ENCODE measurements around the gene CCDC192. TPM values are rescaled to one million over a fixed set of nuclear protein-coding genes. Genes with fewer than 3 reads are reported as not detected.

Gene CCDC192
- total RNA-seq, 4 donors from 2014 or later: 0.35 to 1.3 TPM; not detected in 2

DNA sequence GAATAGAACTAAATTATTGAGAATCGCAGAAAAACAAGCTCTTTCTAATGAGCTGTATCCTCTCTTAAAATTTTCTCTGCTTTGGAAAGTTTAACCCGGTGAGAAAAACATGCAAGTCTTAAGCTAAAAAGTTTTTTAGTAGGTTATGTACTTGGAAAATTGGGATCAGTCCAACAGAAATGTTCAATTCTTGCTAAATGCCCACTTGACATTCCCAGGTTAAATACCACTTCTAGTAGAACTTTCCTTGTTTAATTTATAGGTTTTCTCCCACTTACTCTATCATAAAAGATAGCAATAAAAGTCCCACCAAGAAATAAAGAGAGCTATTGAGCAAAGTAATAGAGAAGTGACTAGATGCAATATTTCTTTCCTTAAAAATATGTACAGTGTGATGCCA, 157.1 kb downstream of the CCDC192 start:
- no peak for TF ChIP-seq POLR2A (IDR thresholded peaks at IDR 0.05)
- TF ChIP-seq, protein P1, sequence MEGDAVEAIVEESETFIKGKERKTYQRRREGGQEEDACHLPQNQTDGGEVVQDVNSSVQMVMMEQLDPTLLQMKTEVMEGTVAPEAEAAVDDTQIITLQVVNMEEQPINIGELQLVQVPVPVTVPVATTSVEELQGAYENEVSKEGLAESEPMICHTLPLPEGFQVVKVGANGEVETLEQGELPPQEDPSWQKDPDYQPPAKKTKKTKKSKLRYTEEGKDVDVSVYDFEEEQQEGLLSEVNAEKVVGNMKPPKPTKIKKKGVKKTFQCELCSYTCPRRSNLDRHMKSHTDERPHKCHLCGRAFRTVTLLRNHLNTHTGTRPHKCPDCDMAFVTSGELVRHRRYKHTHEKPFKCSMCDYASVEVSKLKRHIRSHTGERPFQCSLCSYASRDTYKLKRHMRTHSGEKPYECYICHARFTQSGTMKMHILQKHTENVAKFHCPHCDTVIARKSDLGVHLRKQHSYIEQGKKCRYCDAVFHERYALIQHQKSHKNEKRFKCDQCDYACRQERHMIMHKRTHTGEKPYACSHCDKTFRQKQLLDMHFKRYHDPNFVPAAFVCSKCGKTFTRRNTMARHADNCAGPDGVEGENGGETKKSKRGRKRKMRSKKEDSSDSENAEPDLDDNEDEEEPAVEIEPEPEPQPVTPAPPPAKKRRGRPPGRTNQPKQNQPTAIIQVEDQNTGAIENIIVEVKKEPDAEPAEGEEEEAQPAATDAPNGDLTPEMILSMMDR (IDR thresholded peaks at IDR 0.05): no peak
- intact Hi-C loops (cut with DNase I; ENCODE audit: low total_unique reads): no loop called here
- H3K4me3 ChIP-seq: no peak overlapping the region
- H3K27me3 ChIP-seq: no peaks in the 10 kb centered on the region
- no peaks in the 10 kb centered on the region for H3K9me3 ChIP-seq
- no peak for DNase-seq
- no peaks in the 10 kb centered on the region for H3K36me3 ChIP-seq
- peaks cover 0 to 3% of the 10 kb centered on the region in 2 donors for H3K4me1 ChIP-seq
- H3K27ac ChIP-seq: no peak overlapping the region

DNA sequence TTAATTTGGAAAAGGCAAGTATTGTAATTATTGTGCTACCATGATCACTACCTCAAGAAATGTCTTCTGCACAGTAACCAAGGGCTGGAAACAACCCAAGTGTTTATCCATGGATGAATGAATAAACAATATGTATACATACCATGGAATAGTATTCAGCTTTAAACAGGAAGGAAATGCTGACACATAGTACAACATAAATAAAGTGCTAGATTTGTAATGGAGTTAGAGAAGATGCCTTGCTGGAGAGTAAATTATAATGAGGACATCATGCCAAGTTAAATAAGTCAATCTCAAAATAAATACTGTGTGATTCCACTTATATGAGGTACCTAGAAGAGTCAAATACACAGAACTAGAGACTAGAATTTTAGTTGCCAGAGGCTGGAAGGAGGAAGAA, 160.0 kb downstream of the CCDC192 start:
- intact Hi-C loops (cut with DNase I; ENCODE audit: low total_unique reads): no loop called here
- no peaks in the 10 kb centered on the region for H3K36me3 ChIP-seq
- no peak overlapping the region for H3K27ac ChIP-seq
- H3K9me3 ChIP-seq: no peaks in the 10 kb centered on the region
- no peak overlapping the region for H3K4me3 ChIP-seq
- no peaks in the 10 kb centered on the region for H3K27me3 ChIP-seq
- H3K4me1 ChIP-seq: peaks cover 0 to 3% of the 10 kb centered on the region in 2 donors
- TF ChIP-seq, protein P1 (IDR thresholded peaks at IDR 0.05): no peak
- TF ChIP-seq POLR2A (IDR thresholded peaks at IDR 0.05): no peak
- DNase-seq: no peak

DNA sequence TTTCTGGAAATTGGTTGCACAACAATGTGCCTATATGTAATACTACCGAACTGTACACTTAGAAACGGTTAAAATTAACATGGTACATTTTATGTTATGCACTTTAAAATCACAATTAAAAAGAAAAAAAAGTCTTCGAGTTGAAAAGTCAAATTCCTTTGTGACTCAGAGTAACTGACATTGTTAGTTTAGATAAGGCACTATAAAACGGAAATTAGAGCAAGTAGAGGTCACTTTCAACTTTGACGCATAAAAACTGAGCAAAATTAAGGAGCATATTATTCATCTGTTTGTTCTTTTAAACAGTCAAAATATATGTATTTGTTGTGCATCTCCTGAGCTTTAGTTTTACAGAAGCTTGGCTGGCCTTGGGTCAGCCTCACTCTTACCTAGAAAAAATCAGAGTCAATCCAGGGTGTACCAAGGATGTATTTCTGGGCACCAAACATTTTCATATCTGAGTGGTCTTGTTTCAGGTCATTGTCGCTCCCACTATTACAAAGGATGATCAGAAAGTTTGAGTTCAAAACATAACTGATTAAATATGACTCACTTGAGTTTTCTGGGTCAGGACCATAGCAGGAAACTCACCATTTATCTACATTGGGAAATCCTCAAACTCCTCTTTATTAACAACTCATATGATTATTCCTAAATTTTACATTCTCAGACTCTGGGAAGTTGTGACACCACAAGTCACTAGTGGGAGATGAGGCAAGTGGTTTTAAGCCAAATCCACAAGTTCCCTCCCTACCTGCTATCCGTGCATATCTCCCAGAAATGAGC, 160.6 kb downstream of the CCDC192 start:
- DNase-seq: no peak
- intact Hi-C loops (cut with DNase I; ENCODE audit: low total_unique reads): no loop called here
- Histone ChIP-seq H3K27ac (no peak overlapping the region), H3K4me1 (peaks cover 0 to 3% of the 10 kb centered on the region in 2 donors), H3K4me3 (no peak overlapping the region), H3K27me3 (no peaks in the 10 kb centered on the region), H3K36me3 (no peaks in the 10 kb centered on the region), H3K9me3 (no peaks in the 10 kb centered on the region)
- TF ChIP-seq, protein P1 (IDR thresholded peaks at IDR 0.05): no peak
- TF ChIP-seq POLR2A (IDR thresholded peaks at IDR 0.05): no peak

DNA sequence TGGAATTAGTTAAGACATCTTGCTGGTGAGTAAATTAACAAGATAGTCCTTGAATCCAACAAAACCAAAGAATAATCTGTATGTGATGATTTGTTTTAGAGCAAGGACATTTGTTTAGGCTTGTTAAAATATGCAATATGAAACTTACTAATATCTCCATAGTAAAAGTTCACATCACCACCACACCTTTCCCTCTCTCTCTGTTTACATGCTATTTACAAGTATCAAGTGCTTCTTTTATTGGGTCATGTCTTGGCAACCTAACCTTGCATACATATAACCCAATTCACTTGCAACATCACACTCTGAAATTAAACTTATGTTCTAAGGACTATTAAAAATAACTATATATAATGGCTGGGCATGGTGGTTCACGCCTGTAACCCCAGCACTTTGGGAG, 161.3 kb downstream of the CCDC192 start:
- Histone ChIP-seq H3K27me3 (no peaks in the 10 kb centered on the region), H3K27ac (no peak overlapping the region), H3K4me1 (peaks cover 0 to 3% of the 10 kb centered on the region in 2 donors), H3K9me3 (no peaks in the 10 kb centered on the region), H3K36me3 (no peaks in the 10 kb centered on the region), H3K4me3 (no peak overlapping the region)
- DNase-seq: no peak
- TF ChIP-seq POLR2A (IDR thresholded peaks at IDR 0.05): no peak
- TF ChIP-seq, protein P1 (IDR thresholded peaks at IDR 0.05): no peak
- intact Hi-C loops (cut with DNase I; ENCODE audit: low total_unique reads): no loop called here

DNA sequence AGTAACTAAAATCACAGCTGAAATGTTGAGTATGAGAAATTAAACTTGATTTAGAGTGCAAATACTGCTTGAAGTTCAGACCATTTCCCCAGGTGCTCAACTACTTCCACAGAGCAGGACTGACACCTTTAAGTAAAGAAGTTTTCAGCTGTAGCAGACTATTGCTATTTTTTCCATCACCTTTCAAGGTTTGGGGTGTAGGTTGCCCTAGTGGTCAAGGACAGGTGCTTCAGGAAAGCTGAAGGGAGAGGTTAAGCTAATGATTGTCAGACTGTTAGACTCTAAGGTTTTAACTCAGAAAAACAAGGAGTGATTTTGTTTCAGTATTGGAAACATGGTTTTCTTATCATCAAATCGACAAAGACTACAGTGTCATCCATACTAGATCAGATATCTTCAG, 162.1 kb downstream of the CCDC192 start:
- no peaks in the 10 kb centered on the region for H3K27me3 ChIP-seq
- DNase-seq: no peak
- intact Hi-C loops (cut with DNase I; ENCODE audit: low total_unique reads): no loop called here
- no peaks in the 10 kb centered on the region for H3K9me3 ChIP-seq
- H3K36me3 ChIP-seq: no peaks in the 10 kb centered on the region
- H3K4me3 ChIP-seq: no peak overlapping the region
- peaks cover 0 to 3% of the 10 kb centered on the region in 2 donors for H3K4me1 ChIP-seq
- H3K27ac ChIP-seq: no peak overlapping the region
- TF ChIP-seq, protein P1 (IDR thresholded peaks at IDR 0.05): no peak
- TF ChIP-seq POLR2A (IDR thresholded peaks at IDR 0.05): no peak
